ENCODE results near the gene JCHAIN. TPM values are rescaled to one million over a fixed set of nuclear protein-coding genes. Genes with fewer than 3 reads are reported as not detected.

Gene JCHAIN
- total and polyA plus RNA-seq, 2 of the 13 experiments (the other 11 are each of a cell fraction or from before 2014, with no cell fraction given), result not detected

GRCh38 chr4:70704215-70704930 is 38.1 kb upstream of the JCHAIN start (continued):
- no peak for TF ChIP-seq HOMEZ (CRISPR knock-in tag; IDR thresholded peaks at IDR 0.05; ENCODE audit: low read depth)
- no peak for TF ChIP-seq NCOA2 (CRISPR knock-in tag; IDR thresholded peaks at IDR 0.05)
- TF ChIP-seq BRF2 (CRISPR knock-in tag; IDR thresholded peaks at IDR 0.05), result no peak
- TF ChIP-seq EED (CRISPR knock-in tag; IDR thresholded peaks at IDR 0.05), result peak; percentile 49; the same call in 1 of the 2 replicates
- no peak for TF ChIP-seq YEATS2 (CRISPR knock-in tag; IDR thresholded peaks at IDR 0.05; ENCODE audit: borderline replicate concordance)
- TF ChIP-seq, protein P1, sequence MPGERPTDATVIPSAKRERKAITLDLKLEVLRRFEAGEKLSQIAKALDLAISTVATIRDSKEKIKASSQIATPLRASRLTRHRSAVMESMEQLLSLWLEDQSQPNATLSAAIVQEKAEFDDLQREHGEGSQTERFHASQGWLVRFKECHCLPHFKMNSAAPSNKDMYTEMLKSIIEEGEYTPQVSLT (CRISPR knock-in tag; IDR thresholded peaks at IDR 0.05; ENCODE audit: borderline replicate concordance, low read depth), result no peak
- TF ChIP-seq ZKSCAN5 (CRISPR knock-in tag; IDR thresholded peaks at IDR 0.05), result no peak
- no peak for TF ChIP-seq ZSCAN30 (CRISPR knock-in tag; IDR thresholded peaks at IDR 0.05)
- TF ChIP-seq KDM5B (CRISPR knock-in tag; IDR thresholded peaks at IDR 0.05; ENCODE audit: borderline replicate concordance), result no peak
- TF ChIP-seq MIER3 (CRISPR knock-in tag; IDR thresholded peaks at IDR 0.05; ENCODE audit: borderline replicate concordance), result no peak
- TF ChIP-seq SAFB2 (CRISPR knock-in tag; IDR thresholded peaks at IDR 0.05; ENCODE audit: borderline replicate concordance, low read depth), result no peak
- TF ChIP-seq ZFAT (CRISPR knock-in tag; conservative IDR thresholded peaks at IDR 0.05), result no peak
- TF ChIP-seq, protein P2, sequence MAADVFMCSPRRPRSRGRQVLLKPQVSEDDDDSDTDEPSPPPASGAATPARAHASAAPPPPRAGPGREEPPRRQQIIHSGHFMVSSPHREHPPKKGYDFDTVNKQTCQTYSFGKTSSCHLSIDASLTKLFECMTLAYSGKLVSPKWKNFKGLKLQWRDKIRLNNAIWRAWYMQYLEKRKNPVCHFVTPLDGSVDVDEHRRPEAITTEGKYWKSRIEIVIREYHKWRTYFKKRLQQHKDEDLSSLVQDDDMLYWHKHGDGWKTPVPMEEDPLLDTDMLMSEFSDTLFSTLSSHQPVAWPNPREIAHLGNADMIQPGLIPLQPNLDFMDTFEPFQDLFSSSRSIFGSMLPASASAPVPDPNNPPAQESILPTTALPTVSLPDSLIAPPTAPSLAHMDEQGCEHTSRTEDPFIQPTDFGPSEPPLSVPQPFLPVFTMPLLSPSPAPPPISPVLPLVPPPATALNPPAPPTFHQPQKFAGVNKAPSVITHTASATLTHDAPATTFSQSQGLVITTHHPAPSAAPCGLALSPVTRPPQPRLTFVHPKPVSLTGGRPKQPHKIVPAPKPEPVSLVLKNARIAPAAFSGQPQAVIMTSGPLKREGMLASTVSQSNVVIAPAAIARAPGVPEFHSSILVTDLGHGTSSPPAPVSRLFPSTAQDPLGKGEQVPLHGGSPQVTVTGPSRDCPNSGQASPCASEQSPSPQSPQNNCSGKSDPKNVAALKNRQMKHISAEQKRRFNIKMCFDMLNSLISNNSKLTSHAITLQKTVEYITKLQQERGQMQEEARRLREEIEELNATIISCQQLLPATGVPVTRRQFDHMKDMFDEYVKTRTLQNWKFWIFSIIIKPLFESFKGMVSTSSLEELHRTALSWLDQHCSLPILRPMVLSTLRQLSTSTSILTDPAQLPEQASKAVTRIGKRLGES (CRISPR knock-in tag; IDR thresholded peaks at IDR 0.05; ENCODE audit: borderline replicate concordance), result no peak
- TF ChIP-seq ZUFSP (CRISPR knock-in tag; IDR thresholded peaks at IDR 0.05; ENCODE audit: borderline replicate concordance), result no peak
- no peak for TF ChIP-seq SMC3 (IDR thresholded peaks at IDR 0.05; ENCODE audit: low read length)
- peak; percentile 56; the same call in 1 of the 2 replicates for TF ChIP-seq ZNF691 (CRISPR knock-in tag; IDR thresholded peaks at IDR 0.05; ENCODE audit: borderline replicate concordance, low read depth)
- TF ChIP-seq PAWR (CRISPR knock-in tag; IDR thresholded peaks at IDR 0.05; ENCODE audit: borderline replicate concordance), result no peak
- peak in 1 of 2 experiments; percentile 22; a peak in 1 of 4 replicates for TF ChIP-seq KLF16 (CRISPR knock-in tag; IDR thresholded peaks at IDR 0.05)
- no peak for TF ChIP-seq ADNP (CRISPR knock-in tag; IDR thresholded peaks at IDR 0.05)
- peak; percentile 66 for TF ChIP-seq SKI (IDR thresholded peaks at IDR 0.05; ENCODE audit: partially characterized antibody)
- no peak for TF ChIP-seq ZNF564 (CRISPR knock-in tag; IDR thresholded peaks at IDR 0.05)
